HG03571 (cell line): ENCODE results near the gene MIA2.
A peak's percentile ranks its signal among the peaks of the same experiment; 100 is the strongest.
"Not testable (repeated sequence)": the region's sequence is repeated elsewhere in the genome, so short reads cannot be mapped to it uniquely, and the experiment has no call there.

Source experiments
- ATAC-seq: cut with Tn5 transposase; IDR thresholded peaks from one replicate; pipeline ENCODE4 v1.9.1; 2021; ENCODE audit not compliant: unreplicated experiment

The MIA2 gene

DNA sequence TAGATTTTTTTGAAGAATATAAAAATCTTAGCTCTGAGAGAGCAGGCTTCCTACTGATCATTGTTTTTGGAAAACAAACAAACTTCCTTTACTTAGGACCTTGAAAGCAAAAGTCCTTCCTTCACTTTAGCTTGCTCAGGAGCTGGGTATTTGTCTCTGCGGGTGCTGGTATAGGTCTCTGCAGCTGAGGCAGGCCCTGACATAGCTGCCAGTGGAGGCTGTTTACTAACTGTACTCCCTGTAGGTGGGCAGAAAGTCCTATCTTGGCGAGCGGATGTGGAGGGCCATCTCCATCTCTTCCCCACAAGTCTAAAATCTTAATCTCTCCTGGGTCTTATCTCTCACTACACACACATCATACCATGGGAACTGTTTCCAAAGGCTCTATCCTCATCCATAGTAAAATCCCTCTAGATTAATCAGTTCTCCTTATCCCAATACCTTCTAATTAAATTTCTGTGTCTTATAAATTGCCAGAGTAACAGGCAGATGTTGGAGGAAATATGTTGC lies 4.1 kb upstream of the MIA2 start:
- no peak for ATAC-seq

DNA sequence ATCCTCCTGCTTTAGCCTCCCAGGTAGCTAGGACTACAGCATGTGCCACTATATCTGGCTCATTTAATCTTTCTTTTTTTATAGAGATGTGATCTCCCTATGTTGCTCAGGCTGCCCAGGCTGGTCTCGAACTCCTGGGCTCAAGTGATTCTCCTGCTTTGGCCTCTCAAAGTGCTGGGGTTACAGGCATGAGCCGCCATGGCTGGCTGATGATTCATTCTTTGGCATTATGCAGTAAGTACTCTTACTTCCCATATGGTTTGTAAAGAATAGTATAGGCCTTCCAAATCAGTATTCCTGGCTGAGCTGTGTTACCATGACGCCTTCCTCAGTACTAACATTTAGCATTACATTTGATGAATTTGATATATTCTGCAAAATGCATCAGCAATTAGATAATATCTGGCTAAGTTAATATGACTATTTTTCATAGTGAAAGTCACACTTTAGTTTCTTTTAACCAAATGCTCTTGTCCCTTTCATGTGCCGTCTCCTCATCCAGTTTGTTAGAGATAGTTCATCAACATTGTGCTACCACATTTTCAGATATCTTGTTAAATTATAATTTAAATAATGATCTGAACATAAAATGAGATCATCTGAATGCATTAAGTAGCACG lies 3.2 kb upstream of the MIA2 start:
- ATAC-seq: no peak

DNA sequence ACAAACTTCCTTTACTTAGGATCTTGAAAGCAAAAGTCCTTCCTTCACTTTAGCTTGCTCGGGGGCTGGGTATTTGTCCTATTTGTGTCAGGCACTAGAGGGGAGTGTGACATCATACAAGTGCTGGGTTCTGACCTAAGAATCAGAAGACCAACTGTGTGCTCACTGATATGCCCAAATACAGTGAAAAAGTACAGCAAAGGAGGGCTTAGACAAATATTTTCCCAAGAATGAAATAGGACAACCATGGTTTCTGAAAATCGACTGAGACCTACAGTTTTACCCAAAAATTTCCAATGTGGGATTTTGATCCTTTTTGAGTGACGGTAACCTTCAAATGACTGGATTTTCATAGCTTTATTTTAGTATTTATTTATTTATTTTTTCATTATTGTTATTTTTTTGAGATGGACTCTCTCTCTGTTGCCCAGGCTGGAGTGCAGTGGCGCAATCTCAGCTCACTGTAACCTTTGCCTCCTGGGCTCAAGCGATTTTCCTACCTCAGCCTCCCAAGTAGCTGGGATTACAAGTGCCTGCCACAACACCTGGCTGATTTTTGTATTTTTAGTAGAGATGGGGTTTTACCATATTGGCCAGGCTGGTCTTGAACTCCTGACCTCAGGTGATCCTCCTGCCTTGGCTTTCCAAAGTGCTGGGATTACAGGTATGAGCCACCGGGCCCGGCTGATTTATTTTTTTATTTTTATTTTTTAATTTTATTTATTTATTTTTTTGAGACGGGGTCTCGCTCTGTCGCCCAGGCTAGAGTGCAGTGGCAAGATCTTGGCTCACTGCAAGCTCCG lies 1.8 kb upstream of the MIA2 start:
- ATAC-seq: peak; percentile 71

DNA sequence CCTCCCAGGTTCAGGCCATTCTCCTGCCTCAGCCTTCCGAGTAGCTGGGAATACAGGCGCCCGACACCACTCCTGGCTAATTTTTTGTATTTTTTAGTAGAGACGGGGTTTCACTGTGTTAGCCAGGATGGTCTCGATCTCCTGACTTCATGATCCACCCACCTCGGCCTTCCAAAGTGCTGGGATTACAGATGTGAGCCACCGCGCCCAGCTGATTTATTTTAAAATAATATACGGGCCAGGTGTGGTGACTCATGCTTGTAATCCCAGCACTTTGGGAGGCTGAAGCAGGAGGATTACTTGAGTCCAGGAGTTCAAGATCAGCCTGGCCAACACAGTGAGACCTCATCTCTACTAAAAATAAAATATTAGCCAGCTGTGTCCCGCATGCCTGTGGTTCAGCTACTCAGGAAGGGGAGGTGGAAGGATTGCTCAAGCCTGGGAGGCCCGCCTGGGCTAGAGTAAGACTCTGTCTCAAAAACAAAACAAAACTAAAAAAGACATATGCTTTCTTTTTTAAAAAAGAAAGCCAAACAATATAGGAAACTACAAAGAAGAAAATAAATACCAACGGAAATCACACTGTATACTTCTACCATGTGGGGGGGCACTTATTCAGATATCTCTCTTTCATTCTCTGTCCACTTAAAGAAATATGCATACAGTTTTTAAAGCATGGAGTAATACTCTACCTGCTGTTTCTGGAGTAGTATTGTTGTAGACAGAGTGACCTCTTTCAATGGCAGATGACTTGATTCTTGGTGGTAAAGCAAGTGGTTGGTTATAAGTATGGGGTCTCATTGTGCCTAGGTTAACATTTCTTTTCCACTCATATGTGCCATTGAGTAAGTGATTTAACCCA lies 930 bp upstream of the MIA2 start:
- ATAC-seq: peak; percentile 41

DNA sequence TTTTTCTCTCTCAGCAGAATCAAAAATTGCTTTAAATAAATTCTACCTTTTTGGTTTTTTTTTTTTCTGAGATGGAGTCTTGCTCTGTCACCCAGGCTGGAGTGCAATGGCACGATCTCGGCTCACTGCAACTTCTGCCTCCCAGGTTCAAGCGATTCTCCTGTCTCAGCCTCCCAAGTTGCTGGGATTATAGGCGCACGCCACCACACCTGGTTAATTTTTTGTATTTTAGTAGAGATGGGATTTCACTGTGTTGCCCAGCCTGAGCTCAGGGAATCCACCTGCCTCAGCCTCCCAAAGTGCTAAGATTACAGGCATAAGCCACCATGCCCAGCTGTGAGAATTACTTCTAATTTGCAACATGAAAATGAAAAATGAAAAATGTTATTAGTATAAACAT lies 1.3 kb downstream of the MIA2 start:
- ATAC-seq: not testable (repeated sequence)

DNA sequence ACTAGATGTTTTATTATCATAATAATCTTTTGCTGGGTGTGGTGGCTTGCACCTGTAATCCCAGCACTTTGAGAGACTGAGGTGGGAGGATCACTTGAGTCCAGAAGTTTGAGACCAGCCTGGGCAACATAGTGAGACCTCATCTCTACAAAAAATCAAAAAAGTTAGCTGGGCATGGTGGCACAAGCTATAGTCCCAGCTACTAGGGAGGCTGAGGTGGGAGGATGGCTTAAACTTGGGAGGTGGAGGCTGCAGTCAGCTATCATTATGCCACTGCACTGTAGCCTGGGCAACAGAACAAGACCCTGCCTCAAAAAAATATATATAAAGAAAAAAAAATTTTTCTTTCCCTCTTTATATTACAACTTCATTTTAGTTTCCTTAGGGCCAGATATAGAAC lies 1.8 kb downstream of the MIA2 start:
- not testable (repeated sequence) for ATAC-seq

DNA sequence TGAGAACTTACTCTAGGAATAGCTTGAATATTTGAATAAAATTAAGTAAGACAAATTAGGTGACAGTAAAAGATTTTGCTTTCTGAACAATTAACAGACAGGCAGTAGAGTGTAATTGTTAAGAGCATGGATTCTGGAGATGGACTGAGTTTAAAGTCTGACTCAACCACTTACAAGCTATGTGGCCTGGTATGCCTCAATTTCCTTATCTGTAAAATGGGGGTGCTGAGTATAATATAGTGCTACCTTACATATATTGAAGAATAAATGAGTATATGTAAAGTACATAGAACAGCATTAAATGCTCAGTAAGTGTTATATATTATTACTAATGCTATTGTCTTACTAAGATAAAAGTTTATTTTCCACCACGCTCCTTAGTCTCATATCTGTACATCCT lies 7.1 kb downstream of the MIA2 start:
- no peak for ATAC-seq

DNA sequence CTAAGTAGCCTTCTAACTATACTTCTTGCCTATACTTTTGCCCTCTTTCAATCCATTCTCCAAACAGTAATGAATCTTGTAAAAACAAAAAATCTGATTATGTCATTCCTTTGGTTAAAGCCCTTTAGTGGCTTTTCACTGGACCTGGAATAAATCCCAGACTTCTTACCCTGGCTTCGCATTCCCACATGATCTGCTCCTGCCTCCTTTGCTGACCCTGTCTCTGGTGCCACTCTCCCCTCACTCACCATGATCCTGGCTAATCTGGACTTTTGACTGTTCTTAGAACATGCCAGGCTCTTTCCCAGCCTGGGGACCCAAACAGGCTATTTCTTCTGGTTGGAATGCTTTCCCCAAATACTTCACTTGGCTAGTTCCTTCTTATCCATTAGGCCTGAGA lies 7.9 kb downstream of the MIA2 start:
- no peak for ATAC-seq

DNA sequence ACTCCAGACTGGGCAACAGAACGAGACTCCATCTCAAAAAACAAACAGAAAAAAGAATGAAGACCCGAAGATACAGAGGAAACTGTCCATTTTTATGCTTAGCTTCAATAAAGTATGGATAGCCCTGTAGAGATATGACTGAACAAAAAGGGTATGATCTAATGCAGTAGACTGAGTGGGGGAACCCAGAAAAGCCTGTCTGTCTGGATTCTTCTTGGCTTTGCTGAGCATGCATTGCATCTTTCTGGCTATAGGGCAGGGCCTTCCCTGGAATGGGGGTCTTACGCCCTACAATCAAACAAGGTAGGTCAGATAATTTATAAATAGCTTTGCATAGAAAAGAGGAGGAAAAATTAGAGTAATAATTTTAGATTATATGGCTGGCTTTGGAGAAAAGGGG lies 10.1 kb downstream of the MIA2 start:
- no peak for ATAC-seq

DNA sequence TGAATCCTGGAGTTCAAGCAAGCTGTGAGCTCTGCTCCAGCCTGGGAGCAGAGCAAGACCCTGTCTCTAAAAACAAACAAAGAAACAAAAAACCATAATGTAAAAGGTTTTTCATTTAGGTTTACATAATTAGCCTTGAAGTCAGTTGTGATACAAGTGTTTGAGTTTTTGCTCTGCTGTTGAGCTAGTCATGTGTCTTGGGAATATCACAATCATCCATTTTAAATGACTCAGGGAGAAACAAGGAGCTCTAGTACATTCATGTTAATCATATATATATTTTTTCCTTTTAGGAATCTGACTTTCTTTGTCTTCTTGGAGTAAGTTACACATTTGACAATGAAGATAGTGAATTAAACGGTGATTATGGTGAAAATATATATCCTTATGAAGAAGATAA lies 12.9 kb downstream of the MIA2 start:
- ATAC-seq: no peak

DNA sequence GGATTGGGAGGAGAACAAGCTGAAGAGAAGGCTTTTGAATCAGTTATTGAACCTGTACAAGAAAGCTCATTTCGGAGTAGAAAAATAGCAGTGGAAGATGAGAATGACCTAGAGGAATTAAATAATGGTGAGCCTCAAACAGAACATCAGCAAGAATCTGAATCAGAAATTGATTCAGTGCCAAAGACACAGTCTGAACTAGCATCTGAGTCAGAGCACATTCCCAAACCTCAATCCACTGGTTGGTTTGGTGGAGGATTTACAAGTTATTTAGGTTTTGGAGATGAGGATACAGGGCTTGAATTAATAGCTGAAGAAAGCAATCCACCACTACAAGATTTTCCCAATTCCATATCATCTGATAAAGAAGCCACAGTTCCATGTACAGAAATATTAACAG lies 13.5 kb downstream of the MIA2 start:
- no peak for ATAC-seq

DNA sequence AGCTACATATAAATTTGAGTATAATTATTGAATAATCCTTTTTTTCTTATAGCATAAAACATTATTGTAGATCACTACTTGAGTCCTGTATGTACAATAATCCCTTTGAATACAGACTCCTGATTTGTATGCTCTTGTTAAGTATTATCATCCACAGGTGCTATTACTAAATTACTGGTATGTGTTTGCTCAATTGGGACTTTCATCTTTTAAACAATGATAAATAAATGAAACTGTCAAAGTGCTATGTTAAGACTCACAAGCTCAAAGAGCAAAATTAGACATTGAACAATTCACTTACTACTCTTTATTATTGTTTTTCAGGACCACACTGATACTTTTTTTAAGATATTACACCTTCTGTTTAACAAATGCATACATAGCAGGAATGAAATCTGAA lies 17.8 kb downstream of the MIA2 start:
- ATAC-seq: no peak

DNA sequence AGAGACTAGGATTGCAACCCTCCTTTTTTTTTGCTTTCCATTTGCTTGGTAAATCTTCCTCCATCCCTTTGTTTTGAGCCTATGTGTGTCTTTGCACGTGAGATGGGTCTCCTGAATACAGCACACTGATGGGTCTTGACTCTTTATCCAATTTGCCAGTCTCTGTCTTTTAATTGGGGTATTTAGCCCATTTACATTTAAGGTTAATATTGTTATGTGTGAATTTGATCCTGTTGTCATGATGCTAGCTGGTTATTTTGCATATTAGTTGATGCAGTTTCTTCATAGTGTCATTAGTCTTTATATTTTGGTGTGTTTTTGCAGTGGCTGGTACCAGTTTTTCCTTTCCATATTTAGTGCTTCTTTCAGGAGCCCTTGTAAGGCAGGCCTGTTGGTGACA lies 23.7 kb downstream of the MIA2 start:
- ATAC-seq: not testable (repeated sequence)

DNA sequence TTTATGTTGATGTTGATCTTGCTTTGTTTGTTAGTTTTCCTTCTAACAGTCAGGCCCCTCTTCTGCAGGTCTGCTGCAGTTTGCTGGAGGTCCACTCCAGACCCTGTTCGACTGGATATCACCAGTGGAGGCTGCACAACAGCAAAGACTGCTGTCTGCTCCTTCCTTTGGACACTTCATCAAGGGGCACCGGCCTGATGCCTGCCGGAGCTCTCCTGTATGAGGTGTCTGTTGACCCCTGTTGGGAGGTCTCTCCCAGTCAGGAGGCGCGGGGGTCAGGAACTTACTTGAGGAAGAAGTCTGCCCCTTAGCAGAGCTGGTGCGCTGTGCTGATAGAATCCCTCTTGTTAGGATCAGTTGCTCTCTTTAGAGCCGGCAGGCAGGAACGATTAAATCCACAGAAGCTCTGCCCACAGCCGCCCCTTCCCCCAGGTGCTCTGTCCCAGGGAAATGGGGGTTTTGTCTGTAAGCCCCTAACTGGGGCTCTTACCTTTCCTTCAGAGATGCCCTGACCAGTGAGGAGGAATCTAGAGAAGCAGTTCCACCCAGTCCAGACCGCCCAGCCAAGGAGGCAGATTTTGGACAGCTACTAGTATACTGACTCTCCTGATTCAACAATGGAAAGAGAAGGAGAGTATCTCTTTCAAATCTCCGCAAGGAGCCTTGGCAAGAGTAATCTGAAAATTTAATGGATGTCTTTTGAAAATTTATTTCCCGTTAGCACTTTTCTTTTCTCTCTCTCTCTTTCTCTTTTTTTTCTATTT lies 25.2 kb downstream of the MIA2 start:
- ATAC-seq: no peak

DNA sequence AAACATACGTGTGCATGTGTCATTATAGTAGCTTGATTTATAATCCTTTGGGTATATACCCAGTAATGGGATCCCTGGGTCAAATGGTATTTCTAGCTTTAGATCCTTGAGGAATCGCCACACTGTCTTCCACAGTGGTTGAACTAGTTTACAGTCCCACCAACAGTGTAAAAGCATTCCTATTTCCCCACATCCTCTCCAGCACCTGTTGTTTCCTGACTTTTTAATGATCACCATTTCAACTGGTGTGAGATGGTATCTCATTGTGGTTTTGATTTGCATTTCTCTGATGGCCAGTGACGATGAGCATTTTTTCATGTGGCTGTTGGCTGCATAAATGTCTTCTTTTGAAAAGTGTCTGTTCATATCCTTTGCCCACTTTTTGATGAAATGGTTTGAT lies 26.4 kb downstream of the MIA2 start:
- ATAC-seq: not testable (repeated sequence)

DNA sequence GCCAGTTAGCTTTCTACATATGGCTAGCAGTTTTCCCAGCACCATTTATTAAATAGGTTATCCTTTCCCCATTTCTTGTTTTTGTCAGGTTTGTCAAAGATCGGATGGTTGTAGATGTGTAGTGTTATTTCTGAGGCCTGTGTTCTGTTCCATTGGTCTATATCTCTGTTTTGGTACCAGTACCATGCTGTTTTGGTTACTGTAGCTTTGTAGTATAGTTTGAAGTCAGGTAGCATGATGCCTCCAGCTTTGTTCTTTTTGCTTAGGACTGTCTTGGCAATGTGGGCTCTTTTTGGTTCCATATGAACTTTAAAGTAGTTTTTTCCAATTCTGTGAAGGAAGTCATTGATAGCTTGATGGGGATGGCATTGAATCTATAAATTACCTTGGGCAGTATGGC lies 28.5 kb downstream of the MIA2 start:
- ATAC-seq: not testable (repeated sequence)

DNA sequence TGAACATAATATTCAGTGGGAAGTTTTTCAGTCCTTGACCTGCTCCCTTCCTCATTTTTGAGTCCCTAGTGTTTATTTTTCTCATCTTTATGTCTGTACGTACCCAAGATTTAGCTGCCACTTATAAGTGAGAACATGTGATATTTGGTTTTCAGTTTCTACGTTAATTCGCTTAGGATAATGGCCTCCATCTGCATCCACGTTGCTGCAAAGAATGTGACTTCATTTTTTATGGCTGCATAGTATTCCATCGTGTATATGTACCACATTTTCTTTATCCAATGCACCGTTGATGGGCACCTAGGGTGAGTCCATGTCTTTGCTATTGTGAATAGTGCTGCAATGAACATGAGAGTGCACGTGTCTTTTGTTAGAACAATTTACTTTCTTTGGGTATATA lies 30.3 kb downstream of the MIA2 start:
- ATAC-seq: no peak

DNA sequence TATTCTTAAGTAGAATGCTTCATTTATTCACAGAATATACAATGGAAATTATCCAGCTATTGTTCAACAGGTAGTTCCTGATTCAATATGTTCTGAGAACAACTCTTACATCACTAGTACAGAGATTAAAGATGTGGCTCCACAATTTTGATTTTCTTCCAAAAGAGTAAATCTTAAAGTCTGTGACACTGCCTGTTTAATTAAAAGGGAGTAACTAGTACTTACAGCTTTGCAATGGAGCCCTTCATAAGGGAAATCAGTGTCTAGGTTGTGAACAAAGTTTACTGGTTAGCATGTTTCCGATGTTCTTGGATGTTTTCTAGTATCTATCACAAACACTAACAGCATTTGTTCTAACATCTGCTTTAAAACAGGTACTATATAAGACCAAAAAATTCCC lies 30.8 kb downstream of the MIA2 start:
- no peak for ATAC-seq

DNA sequence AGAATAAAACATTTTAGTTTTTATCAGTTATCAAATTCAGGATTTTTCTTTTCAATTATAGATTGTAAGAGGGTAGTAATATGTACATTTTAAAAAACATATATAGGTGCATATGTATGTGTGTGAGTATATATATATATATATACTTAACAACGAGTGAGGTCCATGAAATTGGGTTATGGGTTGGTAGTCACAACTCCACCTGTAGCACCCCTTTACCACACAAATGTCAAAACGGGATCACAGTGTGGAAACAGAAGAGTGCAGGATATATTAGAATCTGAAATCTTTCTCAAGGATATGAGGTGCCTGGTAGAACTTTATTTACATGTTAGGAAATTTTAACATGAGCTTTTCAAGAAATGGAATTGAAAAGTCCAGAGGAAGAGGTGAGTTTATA lies 31.3 kb downstream of the MIA2 start:
- no peak for ATAC-seq

DNA sequence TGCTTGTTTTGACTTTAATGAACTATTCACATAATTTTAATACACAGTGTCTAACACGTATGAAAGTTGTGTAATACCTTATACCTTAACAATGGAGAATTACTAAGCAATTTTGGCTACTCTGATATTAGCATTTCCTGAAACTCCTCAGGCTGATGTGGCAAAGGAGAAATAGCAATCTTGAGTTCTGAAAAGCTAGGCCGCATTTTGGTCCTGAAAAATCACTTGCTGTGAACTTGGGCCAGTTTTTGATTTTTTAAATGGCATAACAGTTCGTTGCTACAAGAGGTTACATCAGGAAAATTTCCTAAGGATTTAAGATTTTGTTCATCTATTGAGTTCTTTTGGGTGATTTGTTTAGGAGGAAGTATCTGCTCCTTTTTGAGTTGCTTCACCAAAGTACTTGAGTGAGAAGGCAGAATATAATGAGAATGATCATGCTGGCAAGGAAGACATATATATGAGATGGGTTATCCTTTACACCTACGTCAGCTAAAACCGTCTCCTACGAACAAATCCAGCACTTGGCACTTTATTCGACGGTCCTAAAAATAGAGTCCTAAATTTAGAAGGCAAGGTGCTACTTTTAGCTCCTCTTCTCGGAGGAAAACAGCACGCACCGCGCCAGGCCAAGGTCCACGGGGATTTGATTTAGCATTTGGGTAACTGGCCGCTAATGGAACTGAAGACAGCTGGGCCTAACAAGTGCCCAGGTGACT lies 32.2 kb downstream of the MIA2 start:
- no peak for ATAC-seq
